ENCODE data around the gene LINC00305. TPM values are rescaled to one million over a fixed set of nuclear protein-coding genes. Genes with fewer than 3 reads are reported as not detected.

The LINC00305 gene
- total and polyA plus RNA-seq, 2 of the 8 experiments (the other 6 are each of a cell fraction or from before 2014, with no cell fraction given) = not detected

DNA sequence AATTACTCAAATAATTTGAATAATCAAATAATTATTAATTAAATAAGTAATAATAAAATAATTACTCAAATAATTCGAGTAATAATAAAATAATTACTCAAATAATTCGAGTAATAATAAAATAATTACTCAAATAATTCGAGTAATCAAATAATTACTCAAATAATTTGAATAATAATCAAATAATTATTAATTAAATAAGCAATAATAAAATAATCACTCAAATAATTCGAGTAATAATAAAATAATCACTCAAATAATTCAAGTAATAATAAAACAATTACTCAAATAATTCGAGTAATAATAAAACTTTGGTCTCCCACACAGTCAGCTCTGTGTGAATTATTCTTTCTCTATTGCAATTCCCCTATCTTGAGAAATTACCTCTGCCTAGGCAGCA, 30.0 kb upstream of the LINC00305 start:
- Histone ChIP-seq H3K56ac (replicated peaks; ENCODE audit: insufficient read length, low read depth, low read length) (no peak overlapping the region), H2BK120ac (replicated peaks; ENCODE audit: low read depth, low read length) (no peak overlapping the region), H2BK15ac (ENCODE audit: low read length) (no peak overlapping the region), H2BK20ac (ENCODE audit: low read length) (no peak overlapping the region), H3K23ac (ENCODE audit: insufficient read length) (no peak overlapping the region), H3K36me3 (ENCODE audit: control insufficient read depth in 2 of 4, insufficient read depth in 4 of 4, low read length in 3 of 4) (no peaks in the 10 kb centered on the region), H3K18ac (ENCODE audit: extremely low read depth, low read length) (no peak overlapping the region), H3K9ac (replicated peaks in 1 of 4; ENCODE audit: extremely low read depth in 1 of 4, low read depth in 3 of 4, low read length in 3 of 4) (no peak overlapping the region), H3K4ac (replicated peaks; ENCODE audit: insufficient read length, low read depth, low read length) (no peak overlapping the region), H3K27ac (ENCODE audit: low read depth, low read length) (no peak overlapping the region), H3K27me3 (replicated peaks in 1 of 4; ENCODE audit: control insufficient read depth in 3 of 4, extremely low read depth in 1 of 4, insufficient read depth in 3 of 4, low read length in 3 of 4) (no peaks in the 10 kb centered on the region), H3K9me3 (ENCODE audit: insufficient read depth in 2 of 2, low read depth in 1 of 2, low read length in 1 of 2) (no peaks in the 10 kb centered on the region), H3K4me2 (ENCODE audit: insufficient read depth in 1 of 2, low read depth in 2 of 2, low read length in 2 of 2) (no peak overlapping the region), H4K8ac (ENCODE audit: extremely low read depth, insufficient read depth, low read length) (no peak overlapping the region), H3K79me2 (ENCODE audit: control insufficient read depth in 1 of 2, insufficient read depth in 2 of 2, low read length in 2 of 2) (no peaks in the 10 kb centered on the region), H2BK5ac (ENCODE audit: low read depth, low read length) (no peak overlapping the region), H4K91ac (replicated peaks; ENCODE audit: insufficient read length, low read length) (no peak overlapping the region), H3K4me1 (replicated peaks in 1 of 4; ENCODE audit: control insufficient read depth in 3 of 4, insufficient read depth in 4 of 4, low read length in 3 of 4) (peaks cover 0 to 3% (median 0%) of the 10 kb centered on the region in 4 experiments; a peak in 1 of 7 replicates), H3K79me1 (ENCODE audit: low read depth, low read length) (no peaks in the 10 kb centered on the region), H2AK5ac (ENCODE audit: low read depth, low read length) (no peak overlapping the region), H4K5ac (ENCODE audit: insufficient read length, low read depth, low read length) (no peak overlapping the region), H2AFZ (ENCODE audit: low read length) (no peak overlapping the region; the same call in 1 of the 2 replicates), H3K4me3 (ENCODE audit: extremely low read depth in 1 of 4, insufficient read depth in 2 of 4, low read depth in 3 of 4, low read length in 4 of 4) (no peak overlapping the region), H2BK12ac (ENCODE audit: low read depth, low read length) (no peak overlapping the region), H3K23me2 (ENCODE audit: low read depth, low read length) (no peaks in the 10 kb centered on the region), H3K14ac (ENCODE audit: insufficient read length) (no peak overlapping the region), H4K20me1 (replicated peaks in 1 of 2; ENCODE audit: control insufficient read depth in 1 of 2, insufficient read depth in 2 of 2, low read length in 2 of 2) (no peaks in the 10 kb centered on the region)
- CTCF ChIA-PET (ENCODE audit: partially characterized antibody) = interaction anchor here (1.0 to 1.1 kb wide), 2 partner anchors 22 to 141 kb away, joined by 3 read pairs; no protein-coding TSS in a partner anchor
- WGBS, 2 experiments (ENCODE audit: extremely low coverage in 1 of 2, insufficient coverage in 1 of 2, insufficient read length in 1 of 2, insufficient replicate concordance in 2 of 2, low coverage in 1 of 2, low lambda C conversion rate in 2 of 2, missing lambda C conversion rate in 1 of 2) = 79% methylated on average over 5 of the region's 5 CpGs; no CpG with 5 or more reads in 1 of the 2 experiments
- no peak for DNase-seq (ENCODE audit: low read depth in 1 of 2, low spot score in 2 of 2)
- no peak for FAIRE-seq
- POLR2A ChIA-PET (ENCODE audit: partially characterized antibody) = no interaction called here
- TF ChIP-seq ZNF274 (IDR thresholded peaks at IDR 0.05; ENCODE audit: borderline replicate concordance, extremely low read depth, low read length) (no peak), TAF1 (IDR thresholded peaks at IDR 0.05; ENCODE audit: low read depth, low read length) (no peak), CHD2 (IDR thresholded peaks at IDR 0.05; ENCODE audit: low read length) (no peak), SUZ12 (IDR thresholded peaks at IDR 0.05; ENCODE audit: low read length) (no peak), RXRA (IDR thresholded peaks at IDR 0.05; ENCODE audit: insufficient read depth, low read depth, low read length) (no peak), CTCF (IDR thresholded peaks at IDR 0.05; ENCODE audit: control extremely low read depth in 1 of 3, insufficient read depth in 1 of 3, low read depth in 1 of 3, low read length in 3 of 3) (no peak), SP1 (IDR thresholded peaks at IDR 0.05; ENCODE audit: low read depth, low read length) (no peak), CREB1 (IDR thresholded peaks at IDR 0.05) (no peak), RFX5 (IDR thresholded peaks at IDR 0.05; ENCODE audit: borderline replicate concordance, low read depth, low read length) (no peak), EZH2 (IDR thresholded peaks at IDR 0.05; ENCODE audit: low read depth, low read length, severe bottlenecking) (no peak), RBBP5 (IDR thresholded peaks at IDR 0.05; ENCODE audit: borderline replicate concordance, low read depth, low read length) (no peak)
- TF ChIP-seq, protein P1, sequence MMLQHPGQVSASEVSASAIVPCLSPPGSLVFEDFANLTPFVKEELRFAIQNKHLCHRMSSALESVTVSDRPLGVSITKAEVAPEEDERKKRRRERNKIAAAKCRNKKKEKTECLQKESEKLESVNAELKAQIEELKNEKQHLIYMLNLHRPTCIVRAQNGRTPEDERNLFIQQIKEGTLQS (IDR thresholded peaks at IDR 0.05; ENCODE audit: insufficient read depth, low read depth, low read length) = no peak
